GM18511 (cell line): ENCODE data around the gene TMEM63B.
"Not testable (repeated sequence)": the region's sequence is repeated elsewhere in the genome, so short reads cannot be mapped to it uniquely, and the experiment has no call there.

ENCODE experiments used
- ATAC-seq: cut with Tn5 transposase; IDR thresholded peaks from one replicate; pipeline ENCODE4 v1.9.1; 2021; ENCODE audit warnings: mild to moderate bottlenecking, moderate library complexity; ENCODE audit not compliant: unreplicated experiment

Gene TMEM63B

GRCh38 chr6:44189257-44189656 lies 61.9 kb downstream of the TMEM63B start:
- ATAC-seq, result no peak

- no peak for ATAC-seq
Measured at GRCh38 chr6:44190715-44191114, 63.4 kb downstream of the TMEM63B start.

GRCh38 chr6:44192428-44193041 lies 65.2 kb downstream of the TMEM63B start:
- ATAC-seq, result no peak

GRCh38 chr6:44193307-44193910 lies 66.1 kb downstream of the TMEM63B start:
- ATAC-seq, result no peak

- ATAC-seq, result no peak
Measured at GRCh38 chr6:44194326-44194725, 67.0 kb downstream of the TMEM63B start.

- not testable (repeated sequence) for ATAC-seq
Measured at GRCh38 chr6:44196351-44196750, 69.0 kb downstream of the TMEM63B start.

GRCh38 chr6:44198684-44199083 lies 71.3 kb downstream of the TMEM63B start:
- ATAC-seq, result no peak

GRCh38 chr6:44199883-44200282 lies 72.5 kb downstream of the TMEM63B start:
- no peak for ATAC-seq

GRCh38 chr6:44201200-44201599 lies 73.8 kb downstream of the TMEM63B start:
- ATAC-seq, result no peak

- ATAC-seq, result no peak
Measured at GRCh38 chr6:44201638-44202303, 74.4 kb downstream of the TMEM63B start.

- ATAC-seq, result no peak
Measured at GRCh38 chr6:44202332-44202971, 75.1 kb downstream of the TMEM63B start.

- no peak for ATAC-seq
Measured at GRCh38 chr6:44202972-44203750, 75.8 kb downstream of the TMEM63B start.

GRCh38 chr6:44203955-44204354 lies 76.6 kb downstream of the TMEM63B start:
- no peak for ATAC-seq
